ENCODE results near the gene USP34. TPM values are rescaled to one million over a fixed set of nuclear protein-coding genes. Genes with fewer than 3 reads are reported as not detected.

Gene USP34
- total and polyA plus RNA-seq, 9 of the 15 experiments (the other 6 are each of a cell fraction or from before 2014, with no cell fraction given): 19.8 to 108 (median 67.8) TPM

DNA sequence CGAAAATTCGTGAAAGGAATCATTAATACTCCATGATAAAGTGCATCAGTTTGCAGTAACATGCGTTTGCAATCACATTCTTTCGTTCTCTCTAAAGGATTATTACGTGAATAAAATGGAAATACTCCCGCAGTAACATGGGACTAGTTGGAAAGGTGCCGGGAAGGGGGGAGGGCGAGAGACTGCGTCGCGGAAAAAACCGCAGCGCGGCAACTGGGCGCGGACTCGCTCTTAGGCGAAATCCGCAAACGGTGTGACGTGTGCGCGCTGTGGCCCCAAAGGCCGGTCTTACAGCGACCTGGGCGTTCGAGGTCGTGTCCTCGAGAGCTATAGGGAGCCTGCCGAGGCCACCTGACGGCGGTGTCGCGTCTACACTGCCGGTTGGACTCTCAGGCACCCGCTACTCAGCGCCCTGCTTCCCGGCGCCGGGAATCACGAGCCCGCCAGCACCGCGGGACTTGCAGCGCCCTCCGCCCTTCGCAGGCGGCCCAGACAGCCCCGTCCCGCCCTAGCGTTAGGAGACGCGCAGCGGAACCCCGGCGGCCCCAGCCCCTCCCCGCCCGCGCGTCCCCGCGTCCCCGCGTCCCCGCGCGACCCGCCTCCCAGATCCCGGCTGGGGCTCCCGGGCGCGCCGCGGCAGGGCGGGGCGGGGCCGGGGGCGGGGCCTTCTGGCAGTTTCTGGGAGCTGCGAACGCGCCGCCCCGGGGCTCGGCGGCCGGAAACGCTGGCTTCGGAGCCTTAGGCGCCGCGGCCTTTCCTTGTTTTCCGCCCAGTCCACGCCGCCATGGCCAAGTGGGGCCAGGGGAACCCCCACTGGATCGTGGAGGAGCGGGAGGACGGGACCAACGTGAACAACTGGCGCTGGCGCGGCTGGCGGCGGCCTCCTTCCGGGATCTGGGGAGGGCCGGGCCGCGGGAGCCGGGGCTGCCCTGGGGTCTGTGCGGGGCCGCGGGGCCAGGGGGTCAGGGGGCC lies 293.8 kb downstream of the USP34 start (continued):
- TF ChIP-seq, protein P1, sequence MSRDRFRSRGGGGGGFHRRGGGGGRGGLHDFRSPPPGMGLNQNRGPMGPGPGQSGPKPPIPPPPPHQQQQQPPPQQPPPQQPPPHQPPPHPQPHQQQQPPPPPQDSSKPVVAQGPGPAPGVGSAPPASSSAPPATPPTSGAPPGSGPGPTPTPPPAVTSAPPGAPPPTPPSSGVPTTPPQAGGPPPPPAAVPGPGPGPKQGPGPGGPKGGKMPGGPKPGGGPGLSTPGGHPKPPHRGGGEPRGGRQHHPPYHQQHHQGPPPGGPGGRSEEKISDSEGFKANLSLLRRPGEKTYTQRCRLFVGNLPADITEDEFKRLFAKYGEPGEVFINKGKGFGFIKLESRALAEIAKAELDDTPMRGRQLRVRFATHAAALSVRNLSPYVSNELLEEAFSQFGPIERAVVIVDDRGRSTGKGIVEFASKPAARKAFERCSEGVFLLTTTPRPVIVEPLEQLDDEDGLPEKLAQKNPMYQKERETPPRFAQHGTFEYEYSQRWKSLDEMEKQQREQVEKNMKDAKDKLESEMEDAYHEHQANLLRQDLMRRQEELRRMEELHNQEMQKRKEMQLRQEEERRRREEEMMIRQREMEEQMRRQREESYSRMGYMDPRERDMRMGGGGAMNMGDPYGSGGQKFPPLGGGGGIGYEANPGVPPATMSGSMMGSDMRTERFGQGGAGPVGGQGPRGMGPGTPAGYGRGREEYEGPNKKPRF (IDR thresholded peaks at IDR 0.05; ENCODE audit: low read depth, low read length): no peak
- TF ChIP-seq POLR2G (IDR thresholded peaks at IDR 0.05; ENCODE audit: low read depth, low read length) (peak; percentile 94), RBM25 (IDR thresholded peaks at IDR 0.05; ENCODE audit: low read depth, low read length, severe bottlenecking) (peak; percentile 48), SETDB1 (IDR thresholded peaks at IDR 0.05; ENCODE audit: low read length) (peak; percentile 48), TOE1 (IDR thresholded peaks at IDR 0.05; ENCODE audit: borderline replicate concordance) (peak; percentile 70; the same call in 1 of the 2 replicates), TOE1 (CRISPR knock-in tag; IDR thresholded peaks at IDR 0.05; ENCODE audit: borderline replicate concordance, low read depth) (0 out of 2 replicates have a peak, but pooled peaks have one; percentile 60), SP1 (CRISPR knock-in tag; IDR thresholded peaks at IDR 0.05) (peak; percentile 87)
- TF ChIP-seq, protein P2, sequence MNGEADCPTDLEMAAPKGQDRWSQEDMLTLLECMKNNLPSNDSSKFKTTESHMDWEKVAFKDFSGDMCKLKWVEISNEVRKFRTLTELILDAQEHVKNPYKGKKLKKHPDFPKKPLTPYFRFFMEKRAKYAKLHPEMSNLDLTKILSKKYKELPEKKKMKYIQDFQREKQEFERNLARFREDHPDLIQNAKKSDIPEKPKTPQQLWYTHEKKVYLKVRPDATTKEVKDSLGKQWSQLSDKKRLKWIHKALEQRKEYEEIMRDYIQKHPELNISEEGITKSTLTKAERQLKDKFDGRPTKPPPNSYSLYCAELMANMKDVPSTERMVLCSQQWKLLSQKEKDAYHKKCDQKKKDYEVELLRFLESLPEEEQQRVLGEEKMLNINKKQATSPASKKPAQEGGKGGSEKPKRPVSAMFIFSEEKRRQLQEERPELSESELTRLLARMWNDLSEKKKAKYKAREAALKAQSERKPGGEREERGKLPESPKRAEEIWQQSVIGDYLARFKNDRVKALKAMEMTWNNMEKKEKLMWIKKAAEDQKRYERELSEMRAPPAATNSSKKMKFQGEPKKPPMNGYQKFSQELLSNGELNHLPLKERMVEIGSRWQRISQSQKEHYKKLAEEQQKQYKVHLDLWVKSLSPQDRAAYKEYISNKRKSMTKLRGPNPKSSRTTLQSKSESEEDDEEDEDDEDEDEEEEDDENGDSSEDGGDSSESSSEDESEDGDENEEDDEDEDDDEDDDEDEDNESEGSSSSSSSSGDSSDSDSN (IDR thresholded peaks at IDR 0.05; ENCODE audit: borderline replicate concordance in 1 of 2, low read depth in 2 of 2, low read length in 2 of 2): peak; percentile 8 to 38; a peak in 3 of 4 replicates
- TF ChIP-seq, protein P3, sequence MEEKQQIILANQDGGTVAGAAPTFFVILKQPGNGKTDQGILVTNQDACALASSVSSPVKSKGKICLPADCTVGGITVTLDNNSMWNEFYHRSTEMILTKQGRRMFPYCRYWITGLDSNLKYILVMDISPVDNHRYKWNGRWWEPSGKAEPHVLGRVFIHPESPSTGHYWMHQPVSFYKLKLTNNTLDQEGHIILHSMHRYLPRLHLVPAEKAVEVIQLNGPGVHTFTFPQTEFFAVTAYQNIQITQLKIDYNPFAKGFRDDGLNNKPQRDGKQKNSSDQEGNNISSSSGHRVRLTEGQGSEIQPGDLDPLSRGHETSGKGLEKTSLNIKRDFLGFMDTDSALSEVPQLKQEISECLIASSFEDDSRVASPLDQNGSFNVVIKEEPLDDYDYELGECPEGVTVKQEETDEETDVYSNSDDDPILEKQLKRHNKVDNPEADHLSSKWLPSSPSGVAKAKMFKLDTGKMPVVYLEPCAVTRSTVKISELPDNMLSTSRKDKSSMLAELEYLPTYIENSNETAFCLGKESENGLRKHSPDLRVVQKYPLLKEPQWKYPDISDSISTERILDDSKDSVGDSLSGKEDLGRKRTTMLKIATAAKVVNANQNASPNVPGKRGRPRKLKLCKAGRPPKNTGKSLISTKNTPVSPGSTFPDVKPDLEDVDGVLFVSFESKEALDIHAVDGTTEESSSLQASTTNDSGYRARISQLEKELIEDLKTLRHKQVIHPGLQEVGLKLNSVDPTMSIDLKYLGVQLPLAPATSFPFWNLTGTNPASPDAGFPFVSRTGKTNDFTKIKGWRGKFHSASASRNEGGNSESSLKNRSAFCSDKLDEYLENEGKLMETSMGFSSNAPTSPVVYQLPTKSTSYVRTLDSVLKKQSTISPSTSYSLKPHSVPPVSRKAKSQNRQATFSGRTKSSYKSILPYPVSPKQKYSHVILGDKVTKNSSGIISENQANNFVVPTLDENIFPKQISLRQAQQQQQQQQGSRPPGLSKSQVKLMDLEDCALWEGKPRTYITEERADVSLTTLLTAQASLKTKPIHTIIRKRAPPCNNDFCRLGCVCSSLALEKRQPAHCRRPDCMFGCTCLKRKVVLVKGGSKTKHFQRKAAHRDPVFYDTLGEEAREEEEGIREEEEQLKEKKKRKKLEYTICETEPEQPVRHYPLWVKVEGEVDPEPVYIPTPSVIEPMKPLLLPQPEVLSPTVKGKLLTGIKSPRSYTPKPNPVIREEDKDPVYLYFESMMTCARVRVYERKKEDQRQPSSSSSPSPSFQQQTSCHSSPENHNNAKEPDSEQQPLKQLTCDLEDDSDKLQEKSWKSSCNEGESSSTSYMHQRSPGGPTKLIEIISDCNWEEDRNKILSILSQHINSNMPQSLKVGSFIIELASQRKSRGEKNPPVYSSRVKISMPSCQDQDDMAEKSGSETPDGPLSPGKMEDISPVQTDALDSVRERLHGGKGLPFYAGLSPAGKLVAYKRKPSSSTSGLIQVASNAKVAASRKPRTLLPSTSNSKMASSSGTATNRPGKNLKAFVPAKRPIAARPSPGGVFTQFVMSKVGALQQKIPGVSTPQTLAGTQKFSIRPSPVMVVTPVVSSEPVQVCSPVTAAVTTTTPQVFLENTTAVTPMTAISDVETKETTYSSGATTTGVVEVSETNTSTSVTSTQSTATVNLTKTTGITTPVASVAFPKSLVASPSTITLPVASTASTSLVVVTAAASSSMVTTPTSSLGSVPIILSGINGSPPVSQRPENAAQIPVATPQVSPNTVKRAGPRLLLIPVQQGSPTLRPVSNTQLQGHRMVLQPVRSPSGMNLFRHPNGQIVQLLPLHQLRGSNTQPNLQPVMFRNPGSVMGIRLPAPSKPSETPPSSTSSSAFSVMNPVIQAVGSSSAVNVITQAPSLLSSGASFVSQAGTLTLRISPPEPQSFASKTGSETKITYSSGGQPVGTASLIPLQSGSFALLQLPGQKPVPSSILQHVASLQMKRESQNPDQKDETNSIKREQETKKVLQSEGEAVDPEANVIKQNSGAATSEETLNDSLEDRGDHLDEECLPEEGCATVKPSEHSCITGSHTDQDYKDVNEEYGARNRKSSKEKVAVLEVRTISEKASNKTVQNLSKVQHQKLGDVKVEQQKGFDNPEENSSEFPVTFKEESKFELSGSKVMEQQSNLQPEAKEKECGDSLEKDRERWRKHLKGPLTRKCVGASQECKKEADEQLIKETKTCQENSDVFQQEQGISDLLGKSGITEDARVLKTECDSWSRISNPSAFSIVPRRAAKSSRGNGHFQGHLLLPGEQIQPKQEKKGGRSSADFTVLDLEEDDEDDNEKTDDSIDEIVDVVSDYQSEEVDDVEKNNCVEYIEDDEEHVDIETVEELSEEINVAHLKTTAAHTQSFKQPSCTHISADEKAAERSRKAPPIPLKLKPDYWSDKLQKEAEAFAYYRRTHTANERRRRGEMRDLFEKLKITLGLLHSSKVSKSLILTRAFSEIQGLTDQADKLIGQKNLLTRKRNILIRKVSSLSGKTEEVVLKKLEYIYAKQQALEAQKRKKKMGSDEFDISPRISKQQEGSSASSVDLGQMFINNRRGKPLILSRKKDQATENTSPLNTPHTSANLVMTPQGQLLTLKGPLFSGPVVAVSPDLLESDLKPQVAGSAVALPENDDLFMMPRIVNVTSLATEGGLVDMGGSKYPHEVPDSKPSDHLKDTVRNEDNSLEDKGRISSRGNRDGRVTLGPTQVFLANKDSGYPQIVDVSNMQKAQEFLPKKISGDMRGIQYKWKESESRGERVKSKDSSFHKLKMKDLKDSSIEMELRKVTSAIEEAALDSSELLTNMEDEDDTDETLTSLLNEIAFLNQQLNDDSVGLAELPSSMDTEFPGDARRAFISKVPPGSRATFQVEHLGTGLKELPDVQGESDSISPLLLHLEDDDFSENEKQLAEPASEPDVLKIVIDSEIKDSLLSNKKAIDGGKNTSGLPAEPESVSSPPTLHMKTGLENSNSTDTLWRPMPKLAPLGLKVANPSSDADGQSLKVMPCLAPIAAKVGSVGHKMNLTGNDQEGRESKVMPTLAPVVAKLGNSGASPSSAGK (IDR thresholded peaks at IDR 0.05): peak; percentile 92

All from K562 (cell line).